GM19438 (cell line): ENCODE results near the gene KEAP1.
"Not testable (repeated sequence)": the region's sequence is repeated elsewhere in the genome, so short reads cannot be mapped to it uniquely, and the experiment has no call there.

Source experiments
- ATAC-seq: cut with Tn5 transposase; IDR thresholded peaks from one replicate; pipeline ENCODE4 v1.9.1; 2021; ENCODE audit warnings: low read depth; ENCODE audit not compliant: unreplicated experiment

KEAP1 gene

GRCh38 chr19:10503002-10503789 lies at the start of gene KEAP1:
KEAP1 (minus strand) TSS chr19:10503356; CDS start chr19:10500033, 3,323 bp downstream.
- ATAC-seq, result peak; percentile 24

GRCh38 chr19:10552510-10553053 lies 49.4 kb upstream of the KEAP1 start:
- ATAC-seq, result no peak

- ATAC-seq, result no peak
Measured at GRCh38 chr19:10551698-10552301, 48.6 kb upstream of the KEAP1 start.

- not testable (repeated sequence) for ATAC-seq
Measured at GRCh38 chr19:10551006-10551405, 47.9 kb upstream of the KEAP1 start.

- ATAC-seq, result no peak
Measured at GRCh38 chr19:10550336-10550735, 47.2 kb upstream of the KEAP1 start.

GRCh38 chr19:10549733-10550132 lies 46.6 kb upstream of the KEAP1 start:
- no peak for ATAC-seq

- ATAC-seq, result no peak
Measured at GRCh38 chr19:10548746-10549276, 45.7 kb upstream of the KEAP1 start.

- no peak for ATAC-seq
Measured at GRCh38 chr19:10546817-10547216, 43.7 kb upstream of the KEAP1 start.

GRCh38 chr19:10544753-10545251 lies 41.6 kb upstream of the KEAP1 start:
- ATAC-seq, result no peak

GRCh38 chr19:10544242-10544752 lies 41.1 kb upstream of the KEAP1 start:
- no peak for ATAC-seq

GRCh38 chr19:10543420-10544241 lies 40.5 kb upstream of the KEAP1 start, which contains the start of gene ATG4D:
ATG4D (plus strand) TSS chr19:10543904; CDS start chr19:10544091, 187 bp downstream.
- ATAC-seq, result peak; percentile 73

- ATAC-seq, result no peak
Measured at GRCh38 chr19:10543059-10543419, 39.9 kb upstream of the KEAP1 start.

GRCh38 chr19:10539016-10539415 lies 35.9 kb upstream of the KEAP1 start:
- ATAC-seq, result not testable (repeated sequence)

- ATAC-seq, result no peak
Measured at GRCh38 chr19:10538204-10538983, 35.2 kb upstream of the KEAP1 start.

- ATAC-seq, result no peak
Measured at GRCh38 chr19:10537668-10538067, 34.5 kb upstream of the KEAP1 start.

GRCh38 chr19:10535613-10536012 lies 32.5 kb upstream of the KEAP1 start:
- no peak for ATAC-seq

- no peak for ATAC-seq
Measured at GRCh38 chr19:10533646-10534386, 30.7 kb upstream of the KEAP1 start.

- no peak for ATAC-seq
Measured at GRCh38 chr19:10532457-10532856, 29.3 kb upstream of the KEAP1 start.

GRCh38 chr19:10526887-10527286 lies 23.7 kb upstream of the KEAP1 start:
- ATAC-seq, result not testable (repeated sequence)
